Colonic mucosa (tissue), 4 donors: ENCODE data around the gene TTLL11. TPM values are rescaled to one million over a fixed set of nuclear protein-coding genes. Genes with fewer than 3 reads are reported as not detected.

Experiments
- DNase-seq: peaks from one replicate; pipeline ENCODE4 v3.0.0-alpha.2; 2020
- H3K27ac ChIP-seq: fragments of 200-600 bp; one replicate; pipeline ENCODE4 v1.8.0; 2021
- H3K27me3 ChIP-seq: fragments of 200-600 bp; one replicate; pipeline ENCODE4 v1.8.0; 2021
- H3K36me3 ChIP-seq: fragments of 200-600 bp; one replicate; pipeline ENCODE4 v1.8.0; 2021
- H3K4me1 ChIP-seq: fragments of 200-600 bp; one replicate; pipeline ENCODE4 v1.8.0; 2021; ENCODE audit warnings: mild to moderate bottlenecking
- H3K4me3 ChIP-seq: fragments of 200-600 bp; one replicate; pipeline ENCODE4 v1.8.0; 2021
- H3K9ac ChIP-seq, 2 donors: one replicate each; pipeline ENCODE4 v1.7.0; 2013; ENCODE audit warnings: control low read depth in 2 of 2, low read depth in 2 of 2, low read length in 2 of 2
- H3K9me3 ChIP-seq: fragments of 200-600 bp; one replicate; pipeline ENCODE4 v1.8.0; 2021
- intact Hi-C: fragments of 100-400 bp; cut with DNase I; formaldehyde crosslinking; loops from one replicate; pipeline ENCODE4 v1.14.1; 2022
- total RNA-seq, 2 donors: library from RNA; stranded (reverse); fragmentation: NEBNext Ultra II Directional in 1 of 2; extraction: Animal tissue kit (Norgen Biotek cat#: 25700) in 1 of 2; gene quantifications; one replicate each; pipeline ENCODE4 v1.2.1, GENCODE V29; 2021
- TF ChIP-seq, protein P1 (sequence below): fragments of 200-600 bp; IDR thresholded peaks from one replicate; pipeline ENCODE4 v1.8.0; 2022; ENCODE audit warnings: antibody characterized with exemption, mild to moderate bottlenecking
- donor health status: healthy.
- donor health status: DM: no; HTN: no; CAD: no.
- donor health status: DM: no; HTN: no; CAD: no.

Gene TTLL11
- total RNA-seq, 2 donors from 2014 or later, result 5.1 to 5.5 TPM

DNA sequence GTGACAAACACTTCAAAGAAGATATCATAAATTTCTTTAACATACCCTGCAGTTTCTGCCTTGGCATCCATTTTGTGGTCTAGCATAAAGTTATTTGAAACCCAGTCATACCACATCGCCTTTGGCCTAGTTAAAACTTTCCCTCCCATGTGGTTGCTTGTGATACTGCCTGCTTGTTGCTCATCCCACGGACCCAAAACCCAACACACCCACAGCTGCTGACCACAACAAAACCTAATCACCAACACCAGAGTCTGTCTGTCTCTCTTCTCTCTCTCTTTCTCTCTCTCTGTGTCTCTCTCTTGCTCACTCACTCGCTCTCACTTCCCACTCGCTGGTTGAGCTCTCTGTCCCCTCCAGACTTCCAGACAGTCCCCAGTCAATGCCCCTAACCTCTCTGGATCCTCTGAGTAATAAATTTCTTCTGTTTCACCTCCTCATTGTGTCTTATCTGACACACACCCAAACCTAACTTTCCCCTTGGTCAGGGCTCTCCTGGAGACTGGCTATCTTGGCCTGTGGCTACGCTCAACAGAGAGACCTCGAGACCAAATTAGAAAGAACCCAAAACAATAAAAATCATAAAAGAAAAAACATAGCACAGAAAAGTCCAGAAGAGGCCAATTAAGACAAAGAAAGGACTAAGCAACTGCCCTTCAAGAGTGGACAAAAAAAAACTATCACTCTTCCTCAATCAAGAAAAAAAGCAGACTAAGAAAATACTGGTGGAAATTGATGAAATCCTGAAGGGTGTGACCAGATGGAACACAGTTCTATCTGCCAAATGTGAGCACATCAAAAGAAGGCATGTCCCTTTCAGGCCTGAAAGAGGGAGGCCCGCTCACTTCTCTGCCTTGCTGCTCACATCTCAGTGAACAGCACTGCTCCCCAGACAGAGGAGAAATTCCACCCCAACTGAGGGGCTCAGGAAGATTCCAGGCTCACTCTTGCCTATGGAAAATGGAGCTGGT lies 41.5 kb downstream of the TTLL11 start:
- Histone ChIP-seq H3K27me3 (no peaks in the 10 kb centered on the region), H3K4me3 (no peak overlapping the region), H3K9me3 (no peaks in the 10 kb centered on the region), H3K36me3 (no peaks in the 10 kb centered on the region), H3K27ac (no peak overlapping the region), H3K4me1 (no peaks in the 10 kb centered on the region), H3K9ac (no peak overlapping the region)
- TF ChIP-seq, protein P1, sequence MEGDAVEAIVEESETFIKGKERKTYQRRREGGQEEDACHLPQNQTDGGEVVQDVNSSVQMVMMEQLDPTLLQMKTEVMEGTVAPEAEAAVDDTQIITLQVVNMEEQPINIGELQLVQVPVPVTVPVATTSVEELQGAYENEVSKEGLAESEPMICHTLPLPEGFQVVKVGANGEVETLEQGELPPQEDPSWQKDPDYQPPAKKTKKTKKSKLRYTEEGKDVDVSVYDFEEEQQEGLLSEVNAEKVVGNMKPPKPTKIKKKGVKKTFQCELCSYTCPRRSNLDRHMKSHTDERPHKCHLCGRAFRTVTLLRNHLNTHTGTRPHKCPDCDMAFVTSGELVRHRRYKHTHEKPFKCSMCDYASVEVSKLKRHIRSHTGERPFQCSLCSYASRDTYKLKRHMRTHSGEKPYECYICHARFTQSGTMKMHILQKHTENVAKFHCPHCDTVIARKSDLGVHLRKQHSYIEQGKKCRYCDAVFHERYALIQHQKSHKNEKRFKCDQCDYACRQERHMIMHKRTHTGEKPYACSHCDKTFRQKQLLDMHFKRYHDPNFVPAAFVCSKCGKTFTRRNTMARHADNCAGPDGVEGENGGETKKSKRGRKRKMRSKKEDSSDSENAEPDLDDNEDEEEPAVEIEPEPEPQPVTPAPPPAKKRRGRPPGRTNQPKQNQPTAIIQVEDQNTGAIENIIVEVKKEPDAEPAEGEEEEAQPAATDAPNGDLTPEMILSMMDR, result no peak
- intact Hi-C loops, result no loop called here
- DNase-seq, result no peak

DNA sequence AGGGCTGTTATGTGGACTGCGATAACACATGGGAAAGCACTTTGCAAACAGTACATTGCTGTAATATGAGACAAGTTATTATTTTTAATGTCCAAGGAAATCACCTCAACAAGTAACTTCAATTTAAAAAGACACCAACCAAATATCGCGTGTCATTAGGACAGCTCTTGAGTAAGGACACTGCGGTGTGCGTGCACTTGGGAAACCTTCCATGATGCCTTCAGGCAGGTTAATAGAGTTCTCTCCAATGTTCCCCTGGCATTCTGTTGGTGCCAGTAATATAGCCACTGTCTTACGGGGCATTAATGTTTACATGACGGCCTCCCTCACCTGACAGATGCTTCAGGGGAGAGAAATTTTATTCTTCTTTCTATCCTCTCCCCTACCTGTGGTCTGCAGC lies 42.9 kb downstream of the TTLL11 start:
- no peak overlapping the region for H3K4me3 ChIP-seq
- no peaks in the 10 kb centered on the region for H3K9me3 ChIP-seq
- H3K36me3 ChIP-seq, result no peaks in the 10 kb centered on the region
- H3K4me1 ChIP-seq, result no peaks in the 10 kb centered on the region
- H3K9ac ChIP-seq, result no peak overlapping the region
- H3K27me3 ChIP-seq, result no peaks in the 10 kb centered on the region
- DNase-seq, result no peak
- no peak overlapping the region for H3K27ac ChIP-seq
- TF ChIP-seq, protein P1, result no peak
- intact Hi-C loops, result no loop called here

DNA sequence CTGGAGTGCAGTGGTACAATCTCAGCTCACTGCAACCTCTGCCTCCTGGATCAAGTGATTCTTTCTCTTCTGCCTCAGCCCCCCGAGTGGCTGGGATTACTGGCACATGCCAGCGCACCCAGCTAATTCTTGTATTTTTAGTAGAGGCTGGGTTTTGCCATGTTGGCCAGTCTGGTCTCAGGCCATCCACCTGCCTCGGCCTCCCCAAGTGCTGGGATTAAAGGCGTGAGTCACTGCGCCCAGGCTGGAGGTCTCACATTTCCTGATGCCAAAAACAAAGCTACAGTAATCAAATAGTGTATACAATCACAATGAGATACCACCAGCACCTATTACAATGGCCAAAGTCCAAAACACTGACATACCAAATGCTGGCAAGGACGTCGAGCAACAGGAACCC lies 51.1 kb downstream of the TTLL11 start:
- intact Hi-C loops, result no loop called here
- Histone ChIP-seq H3K27me3 (no peaks in the 10 kb centered on the region), H3K9ac (no peak overlapping the region), H3K4me1 (no peaks in the 10 kb centered on the region), H3K36me3 (no peaks in the 10 kb centered on the region), H3K9me3 (no peaks in the 10 kb centered on the region), H3K4me3 (no peak overlapping the region), H3K27ac (no peak overlapping the region)
- TF ChIP-seq, protein P1, result no peak
- no peak for DNase-seq

DNA sequence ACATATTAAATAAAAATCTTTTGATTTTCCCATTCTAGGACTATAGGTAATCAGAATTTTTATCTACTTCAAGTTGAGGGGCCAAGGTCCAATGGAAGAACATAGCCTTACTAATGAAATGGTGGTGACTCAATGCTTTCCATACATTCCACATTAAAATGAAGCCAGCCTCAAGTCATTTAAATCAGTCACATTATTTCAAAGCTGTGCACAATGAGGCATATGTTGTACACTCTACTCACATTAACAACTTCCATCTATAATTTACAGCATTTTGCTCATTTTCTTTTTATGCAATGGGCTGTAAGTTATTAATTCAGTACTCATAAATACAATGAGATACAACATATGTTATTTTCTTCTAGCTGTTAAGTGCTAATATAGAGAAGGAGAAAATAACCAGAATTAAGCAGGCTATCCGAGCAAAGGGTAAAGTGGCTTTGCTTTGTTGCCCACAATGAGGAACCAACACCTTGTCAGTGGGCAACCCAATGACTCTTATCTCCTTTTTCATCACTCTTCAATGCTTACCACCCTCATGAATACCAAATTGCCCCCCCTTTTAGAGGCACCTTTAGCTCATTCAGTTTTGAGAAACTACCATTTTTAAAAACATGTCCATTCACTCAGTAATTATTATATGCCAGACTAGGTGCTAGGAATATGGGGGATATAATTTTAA lies 52.4 kb downstream of the TTLL11 start:
- Histone ChIP-seq H3K4me1 (no peaks in the 10 kb centered on the region), H3K9me3 (no peaks in the 10 kb centered on the region), H3K9ac (no peak overlapping the region), H3K27ac (no peak overlapping the region), H3K36me3 (no peaks in the 10 kb centered on the region), H3K27me3 (no peaks in the 10 kb centered on the region), H3K4me3 (no peak overlapping the region)
- intact Hi-C loops, result no loop called here
- TF ChIP-seq, protein P1, result no peak
- DNase-seq, result no peak

DNA sequence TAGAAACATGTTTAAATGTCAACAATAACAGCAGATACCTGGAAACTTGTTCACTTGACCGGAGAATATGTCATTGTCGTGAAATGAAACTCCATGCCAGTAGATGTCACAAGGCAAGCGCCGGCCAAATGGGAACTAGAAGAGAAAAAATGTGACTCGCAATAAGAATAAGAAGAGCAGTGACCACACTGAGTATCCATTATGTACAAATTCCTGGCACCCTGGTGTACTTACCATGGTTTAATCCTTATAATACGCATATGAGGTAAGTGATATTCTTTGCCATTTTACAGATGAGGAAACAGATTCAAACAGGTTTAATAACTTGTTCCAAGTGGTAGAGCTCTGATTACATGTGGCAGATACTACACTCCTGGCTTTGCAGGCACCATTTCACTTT lies 53.9 kb downstream of the TTLL11 start:
- H3K4me1 ChIP-seq, result no peaks in the 10 kb centered on the region
- no peaks in the 10 kb centered on the region for H3K9me3 ChIP-seq
- H3K4me3 ChIP-seq, result no peak overlapping the region
- DNase-seq, result no peak
- intact Hi-C loops, result no loop called here
- H3K9ac ChIP-seq, result no peak overlapping the region
- H3K36me3 ChIP-seq, result no peaks in the 10 kb centered on the region
- TF ChIP-seq, protein P1, result no peak
- H3K27me3 ChIP-seq, result no peaks in the 10 kb centered on the region
- H3K27ac ChIP-seq, result no peak overlapping the region
